G401.6 (cell line): ENCODE results near the gene KDM1B.
A peak's percentile ranks its signal among the peaks of the same experiment; 100 is the strongest.

Source experiments
- FAIRE-seq: peaks from 2 replicates; lab custom pipeline; 2012; peaks lifted over from hg19 to GRCh38; lab: Jason Lieb, UNC

KDM1B gene

GRCh38 chr6:18235524-18235923 is 80.3 kb downstream of the KDM1B start:
- no peak for FAIRE-seq

GRCh38 chr6:18237167-18237566 is 81.9 kb downstream of the KDM1B start:
- no peak for FAIRE-seq

DNA sequence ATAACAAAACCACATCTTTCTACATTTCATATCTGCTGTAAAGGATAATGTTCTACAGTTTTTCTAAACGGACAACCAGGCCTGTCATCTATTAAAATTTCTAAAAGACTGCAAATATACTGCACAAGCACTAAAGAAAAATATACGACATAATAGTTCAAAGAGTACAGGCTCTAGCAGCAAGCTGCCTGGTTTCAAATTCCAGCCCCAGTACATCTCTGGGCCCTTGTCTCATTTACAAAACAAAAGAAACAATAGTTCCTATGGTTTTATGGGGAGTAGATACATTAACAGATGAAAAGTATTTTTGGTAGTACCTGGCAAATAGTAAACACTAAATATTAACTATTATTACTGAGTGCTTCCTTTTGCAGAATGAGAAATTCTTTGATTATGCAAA is 85.0 kb downstream of the KDM1B start:
- FAIRE-seq = no peak

GRCh38 chr6:18241208-18242038 is 86.2 kb downstream of the KDM1B start:
- FAIRE-seq = no peak

- FAIRE-seq = no peak
Observed at GRCh38 chr6:18242062-18242851, 87.0 kb downstream of the KDM1B start.

GRCh38 chr6:18243302-18243893 is 88.2 kb downstream of the KDM1B start:
- FAIRE-seq = no peak

GRCh38 chr6:18244251-18244650 is 89.0 kb downstream of the KDM1B start:
- FAIRE-seq = no peak

DNA sequence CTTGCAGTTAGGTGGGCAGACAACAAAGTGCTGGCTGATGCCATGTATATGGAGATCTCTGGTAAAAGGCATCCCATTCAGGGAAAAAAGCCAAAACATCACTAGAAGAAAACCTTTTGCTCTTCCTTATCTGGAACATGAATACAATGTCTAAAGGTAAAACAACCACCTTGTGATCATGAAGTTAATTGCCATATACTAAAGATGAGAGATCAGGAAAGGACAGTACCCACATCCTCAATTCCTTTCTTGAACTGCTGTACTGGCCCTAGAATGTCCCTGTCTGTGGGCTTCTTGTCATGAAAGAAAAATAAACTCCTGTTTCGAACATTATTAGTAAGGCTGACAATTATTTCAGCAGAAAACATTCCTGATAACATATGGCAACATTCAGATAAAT is 89.9 kb downstream of the KDM1B start:
- no peak for FAIRE-seq

DNA sequence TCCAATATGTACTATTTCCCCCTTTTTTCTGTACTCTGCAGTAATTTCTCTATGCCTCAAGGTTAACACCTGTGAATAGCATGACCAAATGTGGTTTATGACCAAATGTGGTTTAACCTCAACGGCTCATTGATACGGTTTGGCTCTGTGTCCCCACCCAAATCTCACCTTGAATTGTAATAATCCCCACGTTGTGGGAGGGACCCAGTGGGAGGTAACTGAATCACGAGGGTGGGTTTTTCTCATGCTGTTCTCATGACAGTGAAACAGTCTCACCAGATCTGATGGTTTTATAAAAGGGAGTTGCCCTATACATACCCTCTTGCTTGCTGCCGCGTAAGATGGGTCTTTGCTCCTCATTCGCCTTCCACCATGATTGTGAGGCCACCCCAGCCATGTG is 90.4 kb downstream of the KDM1B start:
- no peak for FAIRE-seq

GRCh38 chr6:18246205-18246604 is 91.0 kb downstream of the KDM1B start:
- peak; percentile 13 for FAIRE-seq

DNA sequence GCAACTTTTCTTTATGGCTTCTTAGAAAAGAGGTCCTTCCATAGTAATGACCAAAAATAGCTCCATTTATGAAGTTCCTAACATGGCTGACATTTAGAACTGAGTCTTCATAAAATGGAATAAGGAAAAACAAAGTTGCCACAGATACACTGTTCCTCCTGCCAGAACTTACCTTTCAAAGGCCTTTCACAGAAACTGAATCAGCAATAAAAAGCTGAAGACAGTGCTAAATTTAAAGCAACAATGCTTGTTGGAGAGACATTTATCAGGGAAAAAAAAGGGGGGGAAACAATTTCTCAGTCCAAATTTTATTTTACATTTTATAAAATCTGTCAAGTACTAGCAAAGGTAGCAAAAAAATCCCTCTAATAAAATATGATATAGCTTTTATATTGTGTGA is 91.8 kb downstream of the KDM1B start:
- no peak for FAIRE-seq

- no peak for FAIRE-seq
Observed at GRCh38 chr6:18248698-18249097, 93.5 kb downstream of the KDM1B start.

DNA sequence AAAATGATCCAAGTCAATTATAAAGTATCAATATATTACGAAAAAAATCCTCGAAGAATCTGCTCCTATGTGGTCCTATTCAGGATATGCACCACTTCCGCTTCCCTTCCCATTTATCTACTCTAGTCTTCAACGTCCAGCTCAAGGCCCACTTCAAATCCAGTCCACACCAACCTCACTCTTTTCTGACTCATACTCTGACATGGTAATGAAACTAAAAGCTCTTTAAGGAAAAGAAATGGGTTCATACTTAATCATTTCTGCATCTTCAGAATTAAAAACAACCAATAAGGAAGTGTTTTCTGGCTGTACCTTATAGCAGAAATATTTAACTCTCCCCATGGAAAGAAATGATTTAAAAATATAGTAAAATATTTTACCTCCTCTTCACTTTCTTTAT is 94.0 kb downstream of the KDM1B start:
- FAIRE-seq = no peak

- FAIRE-seq = no peak
Observed at GRCh38 chr6:18253635-18254034, 98.4 kb downstream of the KDM1B start.

DNA sequence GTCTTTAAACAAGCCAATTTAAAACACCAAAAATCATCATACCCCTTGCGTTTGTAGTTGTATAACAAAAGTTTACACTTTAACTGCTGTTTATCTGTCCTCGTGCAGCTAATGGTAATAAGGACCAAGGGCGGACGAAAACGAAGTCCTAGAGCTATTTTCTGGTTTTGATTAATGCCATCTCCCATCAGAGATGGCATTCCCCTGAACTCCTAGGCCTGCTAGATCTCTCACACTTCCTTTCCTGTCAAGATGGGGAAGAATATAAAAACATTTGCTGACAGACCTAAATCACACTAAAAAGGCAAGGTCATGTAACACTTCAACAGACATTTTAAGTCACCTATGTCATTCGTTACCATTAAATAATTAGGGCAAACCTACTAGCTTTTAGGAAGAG is 99.6 kb downstream of the KDM1B start:
- no peak for FAIRE-seq

DNA sequence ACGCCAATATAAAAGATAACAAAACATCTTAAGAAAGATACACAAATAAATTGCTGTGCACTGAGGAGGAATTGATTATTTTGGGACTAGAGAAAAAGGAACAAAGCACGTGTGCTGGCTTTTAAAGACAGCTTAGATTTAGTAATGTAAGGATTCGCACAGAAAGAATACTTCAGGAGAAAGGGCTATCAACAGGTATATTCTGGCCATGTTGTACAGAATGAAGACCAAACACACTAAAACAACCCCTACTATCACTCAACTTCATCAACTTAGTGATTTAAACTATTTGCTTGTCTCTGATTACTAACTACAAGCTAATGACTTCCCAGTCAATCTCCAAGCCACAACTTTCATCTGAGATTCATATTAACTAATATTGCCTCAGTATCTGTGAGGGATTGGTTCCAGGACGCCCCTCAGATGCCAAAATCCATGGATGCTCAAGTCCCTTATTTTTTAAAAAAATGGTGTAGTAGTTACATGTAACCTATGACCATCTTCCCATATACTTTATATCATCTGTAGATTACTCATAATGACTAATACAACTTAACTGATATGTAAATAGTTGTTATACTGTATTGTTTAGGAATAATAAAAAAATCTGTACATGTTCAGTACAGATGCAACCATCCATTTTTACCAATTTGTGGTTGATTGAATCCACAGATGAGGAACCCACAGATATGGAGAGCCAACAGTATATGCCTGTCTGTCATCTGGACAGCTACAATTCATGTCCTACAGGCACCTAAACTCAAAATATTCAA is 104.6 kb downstream of the KDM1B start:
- FAIRE-seq = no peak

- no peak for FAIRE-seq
Observed at GRCh38 chr6:18260448-18261106, 105.4 kb downstream of the KDM1B start.

DNA sequence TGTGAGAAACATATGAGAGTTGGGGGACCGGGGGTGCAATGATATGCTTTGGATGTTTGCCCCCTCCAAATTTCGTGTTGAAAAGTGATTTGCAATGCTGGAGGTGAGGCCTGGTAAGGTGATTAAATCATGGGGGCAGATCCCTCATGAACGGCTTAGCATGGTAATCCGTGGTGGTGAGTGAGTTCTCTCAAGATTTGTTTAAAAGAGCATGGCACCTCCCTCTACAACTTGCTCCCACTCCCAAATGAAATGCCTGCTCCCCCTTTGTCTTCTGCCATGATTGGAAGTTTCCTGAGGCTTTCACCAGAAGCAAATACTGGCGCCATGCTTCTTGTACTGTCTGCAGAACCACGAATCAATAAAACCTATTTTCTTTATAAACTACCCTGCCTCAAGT is 106.7 kb downstream of the KDM1B start:
- no peak for FAIRE-seq

- FAIRE-seq = no peak
Observed at GRCh38 chr6:18262702-18263417, 107.6 kb downstream of the KDM1B start.

GRCh38 chr6:18263418-18264218 is 108.4 kb downstream of the KDM1B start:
- no peak for FAIRE-seq
